M059J (cell line): ENCODE data around the gene USP12. TPM values are rescaled to one million over a fixed set of nuclear protein-coding genes. Genes with fewer than 3 reads are reported as not detected.

Source experiments
- DNase-seq: peaks from one replicate; pipeline ENCODE4 v3.0.0-alpha.2; 2012; ENCODE audit warnings: low read depth
- total RNA-seq: library from RNA; depleted of rRNA; stranded (reverse); fragments of >200 nt; shearing (Covaris generic); gene quantifications from 2 replicates; pipeline ENCODE4 v1.2.3, GENCODE V29; 2014

The USP12 gene
- total RNA-seq, 1 experiment from 2014 or later: 30.1 TPM

DNA sequence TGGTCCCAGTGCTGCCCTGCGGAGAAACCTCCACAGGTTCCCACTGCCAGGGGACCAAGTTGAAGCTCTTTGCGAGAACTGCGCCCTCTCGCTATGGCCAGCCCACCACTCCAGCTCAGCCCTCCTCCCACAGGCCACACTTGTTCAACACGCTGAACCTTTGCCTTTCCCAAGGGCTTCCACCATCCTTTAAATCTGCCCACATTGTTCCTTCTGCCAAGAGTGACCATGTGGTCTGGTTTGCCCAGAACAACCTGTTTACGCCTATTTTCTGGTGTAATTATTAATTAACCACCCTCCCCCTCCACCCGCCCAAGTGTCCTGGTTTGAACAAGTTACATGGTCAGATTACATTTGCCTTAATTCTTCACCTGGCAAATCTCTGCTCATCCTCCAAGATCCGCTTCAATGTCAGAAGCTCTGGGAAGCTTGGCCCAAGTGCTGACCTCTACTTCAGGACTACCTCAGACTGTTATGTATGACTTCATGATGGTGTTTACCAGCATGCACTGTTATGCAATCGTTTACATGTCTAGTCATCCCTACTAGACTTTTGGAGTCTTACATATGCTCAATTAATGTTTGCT is 12.0 kb upstream of the USP12 start:
- peak; percentile 53 for DNase-seq

DNA sequence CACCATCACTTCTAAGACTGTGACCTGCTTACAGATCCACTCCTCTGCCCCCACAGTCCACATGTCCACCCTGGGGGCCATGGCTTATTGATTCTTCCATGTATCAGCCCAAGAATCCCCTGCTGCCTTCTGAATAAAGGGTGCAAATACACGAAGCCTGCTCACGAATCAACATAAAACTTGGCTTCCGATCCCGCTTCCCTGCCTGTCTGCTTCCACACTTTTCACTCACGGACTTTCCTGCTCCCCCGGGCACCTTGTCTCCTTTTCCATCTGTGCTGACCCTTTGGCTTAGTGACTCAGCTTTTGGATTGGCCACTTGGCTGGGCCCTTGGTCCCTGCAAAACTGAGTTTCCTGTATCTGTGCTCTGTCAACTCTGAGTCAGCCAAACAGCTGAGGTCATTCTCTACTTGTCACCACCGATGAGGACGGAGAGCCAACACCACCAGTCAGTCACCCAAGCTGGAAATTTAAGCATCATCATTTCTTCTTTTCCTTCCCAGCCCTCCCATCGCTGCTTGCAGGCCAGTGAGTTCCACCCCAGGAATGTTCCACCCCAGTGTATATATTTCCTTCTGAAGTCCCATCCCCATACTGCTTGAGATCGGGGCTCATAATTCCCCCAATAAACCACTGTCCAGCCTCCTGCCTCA is 11.4 kb upstream of the USP12 start:
- peak; percentile 97 for DNase-seq

DNA sequence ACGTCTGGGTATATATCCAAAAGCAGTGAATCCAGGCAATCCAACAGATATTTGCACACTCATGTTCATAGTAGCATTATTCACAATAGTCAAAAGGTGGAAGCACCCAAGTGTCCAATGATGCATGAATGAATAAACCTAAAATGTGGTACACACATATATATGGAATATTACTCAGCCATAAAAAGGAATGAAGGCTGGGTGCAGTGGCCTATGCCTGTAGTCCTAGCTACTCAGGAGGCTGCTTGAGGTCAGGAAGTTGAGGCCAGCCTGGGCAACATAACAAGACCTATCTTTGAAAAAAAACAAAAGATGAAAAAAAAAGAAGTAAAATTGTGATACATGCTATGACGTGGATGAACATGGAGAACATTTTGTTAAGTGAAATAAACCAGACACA is 10.4 kb upstream of the USP12 start:
- DNase-seq: no peak

DNA sequence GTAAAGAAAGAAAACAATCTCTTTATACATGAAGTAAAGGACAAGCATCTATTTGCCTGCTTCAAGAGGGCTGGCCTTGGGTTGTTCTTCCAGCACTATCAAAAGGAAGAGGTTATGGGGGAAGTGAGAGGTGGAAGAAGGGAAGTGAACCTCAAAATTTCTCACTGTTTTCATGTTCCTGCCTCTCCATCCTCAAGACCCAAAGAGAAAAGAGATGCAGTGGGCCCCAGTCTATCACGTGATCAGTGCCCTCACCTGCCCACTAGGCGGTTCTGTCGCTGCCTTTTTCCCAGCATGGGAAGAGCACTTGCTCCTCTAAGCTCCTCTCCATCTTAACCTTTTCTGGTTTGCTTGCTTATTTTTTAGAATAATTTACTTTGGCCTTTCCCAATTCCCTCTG is 6.2 kb upstream of the USP12 start:
- DNase-seq: no peak

DNA sequence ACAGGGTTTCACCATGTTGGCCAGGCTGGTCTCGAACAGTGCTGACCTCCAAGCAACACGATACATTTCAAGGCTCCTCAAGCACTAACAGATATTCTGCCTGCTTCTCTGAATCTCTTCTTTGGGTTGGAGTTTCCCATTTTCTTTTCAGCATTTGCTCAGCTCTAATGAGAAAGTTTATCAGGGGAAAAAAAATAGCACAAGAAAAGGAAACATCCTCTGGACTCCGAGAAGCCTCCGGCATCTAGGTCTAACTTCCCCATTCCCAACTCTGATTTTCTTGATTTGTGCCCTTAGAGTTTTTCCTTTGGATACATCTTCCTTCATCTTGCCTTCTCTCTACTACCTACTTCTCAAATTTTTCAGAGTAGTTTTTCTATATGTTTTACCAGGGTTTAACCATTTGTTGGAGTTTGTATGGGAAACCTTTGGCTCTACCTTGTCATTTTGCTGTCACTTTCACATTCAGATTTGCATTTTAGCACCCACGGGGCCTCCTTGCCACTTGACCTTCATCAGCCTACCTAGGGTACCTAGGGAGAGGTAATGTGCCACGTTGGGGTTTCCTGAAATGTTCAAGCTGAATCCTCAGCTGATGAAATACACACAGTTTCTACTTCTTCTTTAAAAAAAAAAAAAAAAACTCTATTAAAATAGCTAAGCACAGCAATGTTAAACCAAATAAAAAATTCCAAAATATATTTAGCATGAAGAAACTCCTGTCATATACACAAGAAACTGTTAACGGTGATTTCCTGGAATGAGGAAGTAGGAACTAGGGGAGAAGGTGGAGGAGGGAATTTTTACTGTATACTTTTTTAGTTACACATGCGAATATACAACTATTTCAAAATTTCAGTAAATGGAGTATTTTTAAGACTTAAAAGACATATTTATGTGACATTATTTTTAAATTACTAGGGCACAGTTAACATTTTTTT is 5.1 kb upstream of the USP12 start:
- DNase-seq: no peak

DNA sequence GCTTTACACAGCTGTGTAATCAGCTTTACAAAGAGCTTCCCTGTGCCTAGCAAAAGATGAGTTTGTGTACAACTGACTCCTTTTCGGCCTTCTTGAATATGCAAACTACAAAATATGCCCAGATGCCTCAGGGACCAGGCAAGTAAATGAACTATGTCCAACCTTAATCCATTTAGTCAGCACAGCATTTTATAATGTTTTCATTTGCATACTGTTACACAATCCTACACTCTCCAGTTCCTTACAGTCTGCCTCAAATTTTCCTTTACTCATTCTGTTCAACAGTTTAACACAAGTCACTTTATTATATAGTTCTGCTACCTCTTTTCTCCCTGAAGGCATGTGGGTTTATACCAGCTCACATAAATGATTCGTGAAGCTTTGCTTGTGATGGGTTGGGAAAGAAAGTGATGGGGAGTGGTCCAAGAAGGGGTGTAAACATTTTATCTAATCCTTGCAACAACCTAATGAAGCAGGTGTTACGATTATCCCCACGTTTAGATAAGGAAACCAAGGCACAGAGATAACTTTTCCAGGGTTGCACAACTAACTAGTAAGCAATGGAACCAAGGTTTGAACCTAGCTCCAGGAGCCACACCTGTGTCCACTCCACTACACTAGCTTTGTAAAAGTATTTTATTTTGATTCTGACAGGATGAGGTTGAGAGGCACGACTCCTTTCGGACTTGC is 3.3 kb upstream of the USP12 start:
- peak; percentile 46 for DNase-seq

DNA sequence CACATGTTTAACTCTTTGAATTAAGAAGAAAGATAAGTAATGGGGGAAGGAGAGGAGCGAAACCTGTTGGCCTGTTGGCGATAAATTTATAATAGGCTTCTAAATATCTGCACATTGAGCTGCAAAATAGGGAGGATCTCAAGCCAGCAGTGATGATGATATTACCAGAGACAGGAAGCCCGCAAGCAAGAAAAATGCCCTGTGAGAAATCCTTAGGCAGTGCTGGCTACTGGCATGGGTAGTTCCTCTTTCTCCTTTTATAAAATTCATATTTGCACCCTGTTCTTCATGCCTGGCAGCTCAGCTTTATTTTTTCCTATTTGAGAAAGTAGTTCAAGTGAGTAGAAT is 858 bp upstream of the USP12 start:
- peak; percentile 54 for DNase-seq

DNA sequence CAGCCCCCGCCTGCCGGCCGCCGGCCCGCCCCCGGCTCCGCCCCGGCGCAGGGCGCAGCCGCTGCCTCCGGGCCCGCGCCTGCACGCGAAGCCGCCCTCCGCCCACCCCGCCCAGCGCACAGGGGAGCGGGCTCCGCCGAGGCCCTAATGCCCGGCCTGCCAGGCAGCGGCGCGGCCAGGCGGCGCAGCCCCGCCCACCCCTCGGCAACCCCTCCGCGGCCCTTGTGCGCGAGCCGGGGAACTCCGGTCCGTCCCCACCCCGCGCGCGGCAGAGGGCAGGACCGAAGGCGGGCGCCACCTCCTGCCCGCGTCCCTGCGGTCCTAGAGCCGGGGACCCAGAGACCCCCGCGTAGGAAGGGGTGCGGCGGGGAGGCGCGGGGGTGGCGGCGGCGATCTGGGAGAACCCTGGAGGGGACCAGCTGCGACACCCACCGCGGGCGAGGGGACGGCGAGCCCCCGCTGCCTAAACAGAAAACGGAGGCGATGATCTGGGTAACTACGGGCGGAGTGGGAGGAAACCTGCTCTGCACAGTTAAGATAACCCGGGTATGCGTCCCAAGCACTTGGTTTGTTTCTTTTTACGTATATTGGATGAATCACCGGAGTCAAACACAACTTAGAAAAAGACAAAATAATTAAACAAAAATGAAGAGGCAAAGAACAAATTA is 350 bp upstream of the USP12 start:
- peak; percentile 84 for DNase-seq

DNA sequence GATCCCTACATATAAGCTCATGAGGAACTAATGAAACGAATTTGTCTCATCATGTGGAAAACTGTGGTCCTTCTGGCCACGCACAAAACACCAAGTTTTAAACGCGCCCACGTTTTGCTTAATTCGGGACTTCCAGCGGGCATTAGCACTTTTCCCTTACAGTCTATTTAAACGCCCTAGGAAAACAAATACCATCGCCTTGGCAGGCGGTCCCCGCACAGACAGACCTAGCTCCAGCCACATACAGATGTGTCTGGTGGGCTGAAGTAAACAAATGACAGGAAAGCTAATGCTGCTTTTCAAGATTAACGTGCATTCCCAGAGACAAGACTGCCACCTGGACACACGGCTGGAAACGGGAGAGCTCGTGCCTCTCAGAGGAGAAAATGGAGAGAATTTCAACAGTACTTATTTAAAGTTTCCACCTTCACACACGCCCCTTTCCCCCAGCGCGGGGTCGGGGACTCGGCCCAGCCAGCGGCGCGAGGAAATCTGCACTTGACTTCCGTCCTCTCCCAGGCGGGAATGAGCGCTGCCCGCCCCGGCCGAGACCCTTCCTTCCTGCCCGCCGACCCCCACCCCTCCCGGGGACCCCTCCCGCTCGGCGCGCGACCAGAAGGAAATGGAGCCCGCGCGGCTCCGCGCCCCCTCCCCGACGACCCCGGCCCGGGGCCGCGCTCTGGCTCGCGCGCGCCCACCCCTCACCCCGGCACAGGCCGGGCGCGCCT is 931 bp downstream of the USP12 start:
- DNase-seq: peak; percentile 57

DNA sequence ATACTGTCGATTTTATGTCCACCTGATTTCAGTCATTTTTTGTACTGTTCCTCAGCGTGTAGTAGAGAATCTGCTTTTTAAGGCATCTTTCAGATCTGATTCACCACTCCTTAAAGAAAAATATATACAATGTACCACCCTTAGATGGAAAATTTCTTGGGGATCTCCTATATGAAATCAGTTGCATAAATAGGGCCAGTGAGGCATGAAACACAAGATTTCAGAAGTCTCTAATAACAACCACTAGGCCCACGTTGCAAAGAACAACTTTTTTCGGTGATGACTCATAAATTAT is 1.4 kb downstream of the USP12 start:
- no peak for DNase-seq

DNA sequence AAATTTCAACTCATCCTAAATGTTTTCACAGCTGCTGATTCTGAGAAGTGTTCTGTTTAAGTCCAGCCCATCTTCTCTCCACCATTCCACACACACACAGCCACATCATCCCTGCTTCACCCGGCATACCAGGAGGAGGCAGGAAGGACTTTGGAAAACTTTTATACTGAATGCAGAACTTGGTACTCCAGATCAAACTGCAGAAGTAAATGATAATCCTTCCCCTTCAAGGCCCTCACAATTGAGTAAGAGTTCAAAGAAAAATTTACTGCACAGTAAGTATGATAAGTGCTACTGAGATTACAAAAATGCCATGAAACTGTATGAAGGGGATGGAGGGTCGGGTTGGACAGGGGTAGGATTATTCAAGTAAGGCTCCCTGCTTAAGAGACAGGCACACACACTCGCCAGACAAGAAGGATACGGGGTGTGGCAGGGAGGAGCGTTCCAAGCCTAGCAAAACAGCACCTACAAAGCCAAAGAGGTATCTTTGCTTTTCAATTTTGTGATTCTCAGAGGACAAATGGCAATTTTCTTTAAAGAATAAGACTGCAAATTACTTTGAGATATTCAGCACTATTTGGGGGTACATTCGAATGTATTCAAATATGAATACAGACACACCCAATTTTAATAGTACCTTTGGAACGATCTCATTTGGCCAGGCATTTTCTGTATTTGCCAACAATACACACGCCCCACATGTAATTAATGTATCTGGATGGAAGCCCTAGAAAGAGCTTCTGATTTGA is 2.5 kb downstream of the USP12 start:
- no peak for DNase-seq

DNA sequence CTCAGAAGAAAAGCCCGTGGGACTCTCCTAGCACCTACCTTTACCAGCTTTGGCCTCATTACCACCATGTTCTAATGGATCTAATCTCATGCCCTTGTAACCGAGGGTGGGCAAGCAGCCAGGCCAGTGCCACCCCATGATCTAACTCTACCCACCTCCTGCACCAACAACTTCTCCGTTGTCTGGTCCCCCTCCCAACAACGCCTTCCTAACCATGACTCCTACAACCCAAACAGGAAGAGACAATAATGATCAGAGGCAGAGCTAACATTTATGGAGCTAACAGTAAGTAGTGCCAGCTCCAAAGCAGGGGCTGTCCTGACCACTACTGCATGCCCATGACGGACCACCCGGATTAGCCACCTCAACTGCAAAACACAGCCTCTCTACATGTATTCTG is 3.5 kb downstream of the USP12 start:
- peak; percentile 13 for DNase-seq

DNA sequence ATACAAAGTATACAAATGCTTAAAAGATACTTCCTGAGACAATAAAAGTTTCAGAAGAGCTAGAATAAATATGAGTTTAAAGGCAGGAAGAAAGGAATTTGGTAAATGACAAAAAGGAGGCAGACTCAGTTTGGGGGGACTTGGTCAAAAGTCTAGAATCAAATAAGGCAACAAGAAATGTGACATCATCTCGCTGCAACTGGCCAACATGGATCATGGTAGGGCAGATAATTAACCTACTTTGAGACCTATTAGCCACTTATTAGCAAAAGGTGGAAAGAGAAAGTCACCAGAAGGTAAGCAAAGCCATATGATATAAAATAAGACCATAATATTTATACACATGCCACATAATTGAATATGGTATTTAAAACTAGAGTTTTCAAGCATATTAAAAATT is 5.3 kb downstream of the USP12 start:
- no peak for DNase-seq

DNA sequence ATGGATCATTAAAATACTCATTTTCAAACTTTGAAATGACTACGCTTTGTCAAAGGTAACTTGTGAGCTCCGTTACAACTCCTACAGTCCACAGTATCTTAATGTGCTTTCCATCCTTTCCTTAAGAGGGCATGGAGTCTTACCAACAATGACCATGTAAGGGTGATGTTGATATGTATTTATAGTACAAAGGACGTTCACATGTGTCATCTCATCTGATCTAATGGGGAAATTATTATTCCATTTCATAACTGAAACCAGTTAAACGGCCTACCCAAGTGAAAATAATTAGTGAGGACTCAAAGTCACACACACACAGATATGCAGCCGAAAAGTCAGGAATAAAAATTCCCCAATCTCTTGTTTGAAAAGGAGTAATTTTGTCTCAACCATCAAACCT is 9.6 kb downstream of the USP12 start:
- no peak for DNase-seq

DNA sequence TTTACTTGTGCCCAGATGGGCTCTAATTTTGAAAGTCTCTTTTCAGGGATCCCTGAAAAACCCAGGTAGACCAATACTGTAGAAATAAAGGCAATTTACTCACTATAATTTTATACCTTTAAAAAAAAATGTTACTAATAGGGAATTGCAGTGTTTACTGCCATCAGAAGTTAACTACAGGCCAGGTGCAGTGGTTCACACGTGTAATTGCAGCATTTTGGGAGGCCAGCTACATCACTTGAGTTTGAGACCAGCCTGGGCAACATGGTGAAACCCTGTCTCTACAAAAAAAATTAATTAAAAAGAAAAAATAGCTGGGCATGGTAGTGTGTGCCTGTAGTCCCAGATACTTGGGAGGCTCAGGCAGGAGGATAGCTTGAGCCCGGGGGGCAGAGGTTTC is 10.2 kb downstream of the USP12 start:
- no peak for DNase-seq

DNA sequence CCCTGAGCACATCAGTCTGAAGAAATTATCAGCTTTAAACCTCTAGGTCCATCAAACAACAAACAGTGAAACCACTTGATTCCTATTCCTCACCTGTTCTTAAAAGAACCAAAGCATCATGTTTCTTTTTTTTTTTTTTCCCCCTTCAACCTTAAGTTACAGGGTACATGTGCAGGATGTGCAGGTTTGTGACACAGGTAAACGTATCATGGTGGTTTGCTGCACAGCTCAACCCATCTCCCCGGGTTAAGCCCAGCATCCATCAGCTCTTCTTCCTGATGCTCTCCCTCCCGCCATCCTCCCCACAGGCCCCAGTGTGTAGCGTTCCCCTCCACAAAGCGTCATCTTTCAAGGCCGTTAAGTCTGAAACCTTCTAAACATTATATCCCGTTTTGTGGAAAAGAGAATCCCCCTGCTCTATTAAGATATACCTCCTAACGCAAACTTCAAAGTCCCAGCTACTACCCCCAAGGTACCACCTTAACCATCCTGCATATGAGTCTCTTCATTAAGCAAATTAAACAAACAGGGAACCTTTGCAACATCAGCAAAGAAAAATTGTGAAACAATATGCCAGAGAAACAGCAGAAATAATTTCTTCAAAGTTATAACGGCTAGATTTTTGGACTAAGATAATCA is 10.8 kb downstream of the USP12 start:
- no peak for DNase-seq

DNA sequence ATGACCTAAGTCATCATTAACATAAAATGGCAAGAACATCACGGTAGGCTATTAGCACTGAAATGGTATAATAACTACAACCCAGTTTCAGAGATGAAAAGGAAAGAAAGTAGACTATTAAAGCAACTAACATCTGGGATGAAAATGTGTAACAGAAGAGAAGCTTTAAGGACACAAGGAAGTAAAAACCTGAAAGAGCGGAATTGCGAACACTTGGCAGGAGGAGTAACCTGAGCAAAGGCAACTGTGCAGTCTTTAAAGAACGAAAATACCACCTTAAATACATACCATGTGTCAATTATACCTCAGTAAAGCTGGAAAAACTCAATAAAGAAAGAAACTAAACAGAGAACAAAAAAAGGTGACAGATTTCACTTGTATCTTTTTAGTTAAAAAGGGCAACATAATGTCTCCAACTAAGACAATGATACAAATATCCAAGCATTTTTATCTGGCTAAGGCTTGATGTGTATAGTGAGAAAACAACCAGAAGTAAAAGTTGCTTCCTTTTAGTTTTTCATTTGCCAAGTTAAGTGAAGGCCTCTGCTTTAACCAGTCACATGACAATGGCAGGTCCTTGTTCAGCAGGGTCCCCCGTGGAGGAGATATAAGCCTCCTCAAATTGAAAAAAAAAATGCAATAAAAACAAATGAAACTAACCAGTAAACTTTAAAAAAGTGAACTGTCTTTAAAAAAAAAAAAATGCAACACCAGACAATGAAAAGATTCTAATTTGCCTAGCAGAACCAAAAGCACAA is 11.6 kb downstream of the USP12 start:
- DNase-seq: no peak

DNA sequence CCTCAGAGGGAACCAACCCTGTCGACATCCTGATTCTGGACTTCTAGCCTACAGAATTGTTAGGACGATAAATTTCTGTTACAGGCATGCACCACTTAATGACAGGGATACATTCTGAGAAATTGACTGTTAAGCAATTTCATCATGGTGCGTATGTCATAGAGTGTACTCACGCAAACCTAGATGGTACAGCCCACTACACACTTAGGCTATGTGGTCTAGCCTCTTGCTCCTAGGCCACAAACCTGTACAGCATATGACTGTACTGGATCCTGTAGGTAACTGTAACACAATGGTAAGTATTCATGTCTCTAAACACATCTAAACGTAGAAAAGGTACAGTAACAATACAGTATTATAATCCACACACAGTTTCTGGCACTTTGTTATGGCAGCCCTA is 13.3 kb downstream of the USP12 start:
- no peak for DNase-seq
